ENCODE data around the gene SNORC. TPM values are rescaled to one million over a fixed set of nuclear protein-coding genes. Genes with fewer than 3 reads are reported as not detected.

The SNORC gene
- polyA plus RNA-seq, 1 donor from 2014 or later: 0.68 TPM

GRCh38 chr2:232887171-232887850, 17.2 kb downstream of the SNORC start:
- Histone ChIP-seq H3K27me3 (ENCODE audit: insufficient read depth, low read depth, low read length) (no peaks in the 10 kb centered on the region), H3K79me2 (replicated peaks; ENCODE audit: insufficient read depth, low read length) (no peaks in the 10 kb centered on the region), H3K4me2 (ENCODE audit: low read length) (no peak overlapping the region), H3K4me3 (ENCODE audit: low read length) (no peak overlapping the region), H2AFZ (ENCODE audit: low read depth, low read length) (no peak overlapping the region), H4K20me1 (ENCODE audit: insufficient read depth) (no peaks in the 10 kb centered on the region), H3K9ac (ENCODE audit: low read length) (no peak overlapping the region), H3K27ac (ENCODE audit: low read length) (no peak overlapping the region), H3K9me3 (ENCODE audit: low read length) (no peaks in the 10 kb centered on the region), H3K9me2 (ENCODE audit: insufficient read depth, low read length) (no peaks in the 10 kb centered on the region), H3F3A (ENCODE audit: insufficient read depth, low read length, poor library complexity, severe bottlenecking) (no peaks in the 10 kb centered on the region), H3K36me3 (ENCODE audit: insufficient read depth, low read length) (no peaks in the 10 kb centered on the region)
- TF ChIP-seq EP300 (conservative IDR thresholded peaks at IDR 0.05; ENCODE audit: poor library complexity, severe bottlenecking): no peak
- no peak for TF ChIP-seq POLR2AphosphoS5 (IDR thresholded peaks at IDR 0.05)
- TF ChIP-seq RAD21 (conservative IDR thresholded peaks at IDR 0.05): no peak
- TF ChIP-seq EZH2 (IDR thresholded peaks at IDR 0.05; ENCODE audit: borderline replicate concordance, insufficient read depth, low read length, poor library complexity, severe bottlenecking): no peak
- no peak for TF ChIP-seq MXI1 (conservative IDR thresholded peaks at IDR 0.05; ENCODE audit: poor library complexity, severe bottlenecking)
- TF ChIP-seq SMC3 (conservative IDR thresholded peaks at IDR 0.05; ENCODE audit: poor library complexity): no peak
- TF ChIP-seq TAF1 (IDR thresholded peaks at IDR 0.05; ENCODE audit: low read depth): no peak
- TF ChIP-seq CTCF (IDR thresholded peaks at IDR 0.05; ENCODE audit: poor library complexity, severe bottlenecking): no peak
- TF ChIP-seq REST (IDR thresholded peaks at IDR 0.05; ENCODE audit: borderline replicate concordance): no peak

GRCh38 chr2:232888099-232888836, 18.2 kb downstream of the SNORC start:
- no peak overlapping the region for H3K4me3 ChIP-seq (ENCODE audit: low read length)
- H3K9me3 ChIP-seq (ENCODE audit: low read length): no peaks in the 10 kb centered on the region
- H3K9me2 ChIP-seq (ENCODE audit: insufficient read depth, low read length): no peaks in the 10 kb centered on the region
- no peaks in the 10 kb centered on the region for H3F3A ChIP-seq (ENCODE audit: insufficient read depth, low read length, poor library complexity, severe bottlenecking)
- H3K27ac ChIP-seq (ENCODE audit: low read length): no peak overlapping the region
- H3K4me2 ChIP-seq (ENCODE audit: low read length): no peak overlapping the region
- no peaks in the 10 kb centered on the region for H3K79me2 ChIP-seq (replicated peaks; ENCODE audit: insufficient read depth, low read length)
- H3K9ac ChIP-seq (ENCODE audit: low read length): no peak overlapping the region
- no peaks in the 10 kb centered on the region for H4K20me1 ChIP-seq (ENCODE audit: insufficient read depth)
- H3K36me3 ChIP-seq (ENCODE audit: insufficient read depth, low read length): no peaks in the 10 kb centered on the region
- TF ChIP-seq EZH2 (IDR thresholded peaks at IDR 0.05; ENCODE audit: borderline replicate concordance, insufficient read depth, low read length, poor library complexity, severe bottlenecking): no peak
- no peak for TF ChIP-seq POLR2AphosphoS5 (IDR thresholded peaks at IDR 0.05)
- no peak for TF ChIP-seq TAF1 (IDR thresholded peaks at IDR 0.05; ENCODE audit: low read depth)
- no peak overlapping the region for H2AFZ ChIP-seq (ENCODE audit: low read depth, low read length)
- H3K27me3 ChIP-seq (ENCODE audit: insufficient read depth, low read depth, low read length): no peaks in the 10 kb centered on the region

Data from neural cell (in vitro differentiated cells).